G401 (cell line): ENCODE results near the gene KAT6B. TPM values are rescaled to one million over a fixed set of nuclear protein-coding genes. Genes with fewer than 3 reads are reported as not detected.
A peak's percentile ranks its signal among the peaks of the same experiment; 100 is the strongest.
"Not testable (repeated sequence)": the region's sequence is repeated elsewhere in the genome, so short reads cannot be mapped to it uniquely, and the experiment has no call there.

Experiments used
- DNase-seq: peaks from one replicate; pipeline ENCODE4 v3.0.0-alpha.2; 2015; ENCODE audit warnings: low spot score
- in situ Hi-C: cut with HindIII; loops from 2 replicates; pipeline ENCODE4 v1.10.0; 2016; ENCODE audit warnings: low sequenced_read_pairs, mixed read lengths
- total RNA-seq: library from RNA; depleted of rRNA; stranded (reverse); fragments of >200 nt; shearing (Covaris generic); gene quantifications from 2 replicates; pipeline ENCODE4 v1.2.3, GENCODE V29; 2014

KAT6B gene
- total RNA-seq, 1 experiment from 2014 or later = 24.2 TPM

GRCh38 chr10:75037171-75038153 is 211.1 kb downstream of the KAT6B start:
- in situ Hi-C loops = no loop called here
- DNase-seq = no peak

GRCh38 chr10:75038335-75038734 is 211.9 kb downstream of the KAT6B start:
- DNase-seq = no peak
- in situ Hi-C loops = no loop called here

- in situ Hi-C loops = no loop called here
- peak; percentile 41 for DNase-seq
Observed at GRCh38 chr10:75040576-75040975, 214.2 kb downstream of the KAT6B start.

GRCh38 chr10:75042292-75042974 is 216.0 kb downstream of the KAT6B start:
- in situ Hi-C loops = no loop called here
- no peak for DNase-seq

GRCh38 chr10:75043256-75044131 is 217.1 kb downstream of the KAT6B start:
- in situ Hi-C loops = no loop called here
- DNase-seq = no peak

- in situ Hi-C loops = no loop called here
- DNase-seq = no peak
Observed at GRCh38 chr10:75048669-75049098, 222.3 kb downstream of the KAT6B start.

GRCh38 chr10:75049316-75050148 is 223.1 kb downstream of the KAT6B start:
- in situ Hi-C loops = no loop called here
- no peak for DNase-seq

GRCh38 chr10:75050149-75050919 is 223.9 kb downstream of the KAT6B start:
- DNase-seq = no peak
- in situ Hi-C loops = no loop called here

GRCh38 chr10:75051308-75051707 is 224.9 kb downstream of the KAT6B start:
- no peak for DNase-seq
- in situ Hi-C loops = no loop called here

GRCh38 chr10:75055896-75056406 is 229.6 kb downstream of the KAT6B start:
- DNase-seq, in situ Hi-C loops: not testable (repeated sequence)

- no peak for DNase-seq
- in situ Hi-C loops = no loop called here
Observed at GRCh38 chr10:75057680-75058079, 231.3 kb downstream of the KAT6B start.

- no peak for DNase-seq
- in situ Hi-C loops = no loop called here
Observed at GRCh38 chr10:75058161-75058560, 231.8 kb downstream of the KAT6B start.

GRCh38 chr10:75061709-75062505 is 235.5 kb downstream of the KAT6B start:
- in situ Hi-C loops = no loop called here
- no peak for DNase-seq

- in situ Hi-C loops = no loop called here
- DNase-seq = peak; percentile 78
Observed at GRCh38 chr10:75062506-75063299, 236.3 kb downstream of the KAT6B start.

- in situ Hi-C loops = no loop called here
Observed at GRCh38 chr10:75063461-75064230, 237.2 kb downstream of the KAT6B start.

More at GRCh38 chr10:75063461-75064230, 237.2 kb downstream of the KAT6B start:
- DNase-seq = no peak
